ENCODE data around the gene SERAC1.
"Not testable (repeated sequence)": the region's sequence is repeated elsewhere in the genome, so short reads cannot be mapped to it uniquely, and the experiment has no call there.

SERAC1 gene

GRCh38 chr6:158168040-158168289, at the start of gene SERAC1:
Gene SERAC1, minus strand, starts transcription at chr6:158168262. Its CDS starts 9,899 bp downstream, at chr6:158158363.
- DNase-seq, result no peak

GRCh38 chr6:158213925-158214674, 46.0 kb upstream of the SERAC1 start:
- DNase-seq, result peak; percentile 82 to 85

- DNase-seq, result no peak
These were observed 43.4 kb upstream of the SERAC1 start for GRCh38 chr6:158211273-158212055.

DNA sequence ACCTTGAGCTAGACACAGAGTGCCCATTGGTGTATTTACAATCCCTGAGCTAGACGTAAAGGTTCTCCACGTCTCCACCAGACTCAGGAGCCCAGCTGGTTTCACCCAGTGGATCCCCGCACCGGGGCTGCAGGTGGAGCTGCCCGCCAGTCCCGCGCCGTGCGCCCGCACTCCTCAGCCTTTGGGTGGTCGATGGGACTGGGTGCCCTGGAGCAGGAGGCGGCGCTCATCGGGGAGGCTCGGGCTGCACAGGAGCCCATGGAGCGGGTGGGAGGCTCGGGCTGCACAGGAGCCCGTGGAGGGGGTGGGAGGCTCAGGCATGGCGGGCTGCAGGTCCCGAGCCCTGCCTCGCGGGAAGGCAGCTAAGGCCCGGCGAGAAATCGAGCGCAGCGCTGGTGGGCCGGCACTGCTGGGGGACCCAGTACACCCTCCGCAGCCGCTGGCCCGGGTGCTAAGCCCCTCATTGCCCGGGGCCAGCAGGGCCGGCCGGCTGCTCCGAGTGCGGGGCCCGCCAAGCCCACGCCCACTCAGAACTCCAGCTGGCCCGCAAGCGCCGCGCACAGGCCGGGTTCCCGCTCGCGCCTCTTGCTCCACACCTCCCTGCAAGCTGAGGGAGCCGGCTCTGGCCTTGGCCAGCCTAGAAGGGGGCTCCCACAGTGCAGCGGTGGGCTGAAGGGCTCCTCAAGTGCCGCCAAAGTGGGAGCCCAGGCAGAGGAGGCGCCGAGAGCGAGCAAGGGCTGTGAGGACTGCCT, 41.7 kb upstream of the SERAC1 start:
- not testable (repeated sequence) for DNase-seq

DNA sequence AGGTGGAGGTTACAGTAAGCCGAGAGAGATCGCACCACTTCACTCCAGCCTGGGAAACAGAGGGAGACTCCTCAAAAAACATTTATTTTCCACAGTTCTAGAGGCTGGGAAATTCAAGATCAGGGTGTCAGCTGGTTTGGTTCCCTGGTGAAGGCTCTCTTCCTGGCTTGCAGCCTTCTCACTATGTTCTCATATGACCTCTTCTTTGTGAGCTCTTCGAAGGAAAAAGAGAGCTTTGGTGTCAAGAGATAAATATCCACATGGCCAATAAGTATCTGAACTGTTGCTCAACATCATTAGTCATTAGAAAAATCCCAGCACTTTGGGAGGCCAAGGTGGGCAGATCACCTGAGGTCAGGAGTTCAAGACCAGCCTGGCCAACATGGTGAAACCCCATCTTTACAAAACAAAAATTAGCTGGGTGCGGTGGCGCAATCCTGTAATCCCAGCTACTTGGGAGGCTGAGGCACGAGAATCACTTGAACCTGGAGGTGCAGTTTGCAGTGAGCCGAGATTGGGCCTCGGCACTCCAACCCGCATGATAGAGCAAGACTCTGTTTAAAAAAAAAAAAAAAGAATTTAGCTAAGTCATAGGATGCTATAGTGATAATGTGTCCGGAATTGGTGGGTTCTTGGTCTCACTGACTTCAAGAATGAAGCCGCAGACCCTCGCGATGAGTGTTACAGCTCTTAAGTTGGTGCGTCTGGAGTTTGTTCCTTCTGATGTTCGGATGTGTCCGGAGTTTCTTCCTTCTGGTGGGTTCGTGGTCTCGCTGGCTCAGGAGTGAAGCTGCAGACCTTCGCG, 40.4 kb upstream of the SERAC1 start:
- DNase-seq, result not testable (repeated sequence)

DNA sequence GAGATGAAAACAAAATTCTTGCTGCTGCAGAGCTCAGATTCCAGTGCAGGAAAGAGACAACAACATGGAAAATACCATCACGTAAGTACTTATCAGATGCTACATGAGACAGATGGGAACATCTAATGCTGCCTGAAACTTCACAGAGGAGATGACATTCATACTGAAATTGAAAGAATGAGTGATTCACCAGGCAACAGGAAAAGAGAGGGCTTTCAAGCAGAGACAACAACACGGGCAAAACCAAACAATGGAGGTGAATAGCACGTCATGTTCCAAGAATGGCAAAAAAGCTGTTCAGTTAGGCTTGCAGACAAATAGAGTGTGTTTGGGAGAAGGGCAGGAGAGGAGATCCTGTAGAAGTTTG, 39.3 kb upstream of the SERAC1 start:
- DNase-seq, result no peak

GRCh38 chr6:158206740-158207421, 38.8 kb upstream of the SERAC1 start:
- no peak for DNase-seq

DNA sequence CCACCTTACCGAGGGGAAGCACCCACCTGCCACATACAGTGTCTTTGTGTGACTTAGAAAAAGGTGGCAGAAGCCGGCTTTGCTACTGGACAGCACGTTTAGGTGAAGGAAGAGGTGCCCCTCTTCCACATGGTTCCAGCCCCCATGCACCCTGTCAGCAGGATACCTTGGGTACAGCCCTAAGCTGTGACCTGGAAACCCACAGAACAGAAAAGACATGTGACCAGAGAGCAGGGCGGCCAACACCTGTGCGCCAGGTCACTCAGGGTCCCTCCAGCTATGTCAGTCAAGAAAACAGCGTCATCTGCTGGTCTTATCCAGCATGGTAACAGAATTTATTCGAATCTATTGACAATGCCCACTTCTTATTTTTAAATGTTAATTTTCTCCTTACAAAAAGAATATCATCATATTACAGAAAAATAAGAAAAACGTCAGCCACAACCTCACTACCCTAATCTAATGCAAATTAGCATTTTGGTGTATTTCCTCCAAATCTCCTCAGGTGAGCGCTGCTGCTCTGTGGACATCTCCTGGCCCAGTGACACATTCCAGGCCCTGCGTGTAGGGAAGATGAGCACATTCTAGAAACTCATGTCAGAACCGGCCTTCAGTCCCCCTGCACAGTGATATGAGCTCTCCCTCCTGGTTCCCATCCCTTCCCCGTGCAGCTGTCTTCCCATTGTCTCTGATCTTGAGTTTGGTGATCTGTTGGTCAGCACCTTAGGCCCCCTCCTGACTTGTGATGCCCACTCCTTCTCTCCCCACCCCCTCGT, 37.3 kb upstream of the SERAC1 start:
- no peak for DNase-seq

GRCh38 chr6:158198461-158198860, 30.4 kb upstream of the SERAC1 start:
- DNase-seq, result no peak

DNA sequence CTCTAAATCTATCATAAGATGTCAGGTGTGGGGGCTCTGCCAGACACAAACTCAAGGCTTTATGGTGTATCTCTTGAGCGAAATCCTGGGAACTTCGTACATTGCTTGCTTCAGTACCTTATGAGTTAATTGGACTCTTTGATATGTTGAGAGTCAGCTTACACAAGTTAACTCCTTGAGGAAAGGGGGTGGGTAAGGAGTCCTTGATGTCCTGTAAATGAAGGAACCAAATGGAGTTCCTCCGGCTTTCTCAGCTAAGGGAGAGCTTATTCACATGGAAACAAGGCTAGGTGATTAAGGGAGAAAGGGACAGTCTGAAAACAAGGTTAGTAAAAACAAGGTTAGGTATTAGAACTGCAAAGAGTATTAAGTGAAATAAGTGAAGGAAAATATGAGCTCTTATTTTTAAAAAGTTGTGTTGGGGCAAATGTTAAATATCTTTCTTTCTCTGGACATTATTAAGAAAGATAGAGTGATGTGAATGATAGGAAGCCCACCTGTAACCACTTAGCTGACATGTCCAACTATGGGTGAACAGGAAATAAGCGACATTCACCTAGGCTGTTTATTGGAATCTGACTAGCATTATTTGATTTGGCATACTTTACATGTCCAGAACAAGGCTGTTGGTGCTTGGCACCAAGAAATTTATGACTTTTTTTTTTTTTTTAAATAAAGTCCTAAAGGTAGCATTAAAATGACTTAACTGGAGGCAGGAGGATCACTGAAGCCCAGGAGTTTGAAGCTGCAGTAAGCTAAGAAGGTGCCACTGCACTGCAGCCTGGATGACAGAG, 26.6 kb upstream of the SERAC1 start:
- no peak for DNase-seq

- no peak for DNase-seq
These were observed 23.7 kb upstream of the SERAC1 start for GRCh38 chr6:158191761-158192160.

GRCh38 chr6:158191032-158191431, 23.0 kb upstream of the SERAC1 start:
- no peak for DNase-seq

- no peak for DNase-seq
These were observed 20.5 kb upstream of the SERAC1 start for GRCh38 chr6:158188591-158188990.

DNA sequence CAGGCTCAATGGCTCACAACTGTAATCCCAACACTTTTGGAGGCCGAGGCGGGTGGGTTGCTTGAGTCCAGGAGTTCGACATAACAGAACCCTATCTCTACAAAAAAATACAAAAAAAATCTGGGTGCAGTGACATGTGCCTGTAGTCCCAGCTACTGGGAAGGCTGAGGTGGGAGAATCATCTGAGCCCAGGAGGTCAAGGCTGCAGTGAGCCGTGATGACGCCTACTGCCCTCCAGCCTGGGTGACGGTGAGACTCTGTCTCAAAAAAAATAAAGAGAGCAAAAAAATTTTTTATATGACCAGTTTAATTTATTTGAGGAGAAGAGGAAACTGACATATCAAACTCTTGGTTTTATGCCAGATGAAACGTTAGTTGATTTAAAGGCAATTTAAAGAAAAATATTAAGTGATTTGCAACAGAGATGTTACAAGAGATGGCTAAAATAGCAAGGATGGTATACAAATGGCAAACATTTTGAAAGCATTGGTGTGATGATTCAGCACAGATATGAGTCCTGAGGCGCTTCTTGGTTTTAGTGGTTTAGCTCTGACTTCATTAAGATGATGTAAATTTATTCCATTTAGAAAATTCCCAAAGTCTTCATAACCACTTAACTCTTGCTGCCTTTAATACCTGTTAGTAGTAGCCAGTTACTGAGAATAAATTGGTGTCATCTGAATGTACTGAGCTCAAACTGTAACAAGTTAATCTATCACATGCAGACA, 17.8 kb upstream of the SERAC1 start:
- no peak for DNase-seq

GRCh38 chr6:158184608-158185007, 16.5 kb upstream of the SERAC1 start:
- no peak for DNase-seq

DNA sequence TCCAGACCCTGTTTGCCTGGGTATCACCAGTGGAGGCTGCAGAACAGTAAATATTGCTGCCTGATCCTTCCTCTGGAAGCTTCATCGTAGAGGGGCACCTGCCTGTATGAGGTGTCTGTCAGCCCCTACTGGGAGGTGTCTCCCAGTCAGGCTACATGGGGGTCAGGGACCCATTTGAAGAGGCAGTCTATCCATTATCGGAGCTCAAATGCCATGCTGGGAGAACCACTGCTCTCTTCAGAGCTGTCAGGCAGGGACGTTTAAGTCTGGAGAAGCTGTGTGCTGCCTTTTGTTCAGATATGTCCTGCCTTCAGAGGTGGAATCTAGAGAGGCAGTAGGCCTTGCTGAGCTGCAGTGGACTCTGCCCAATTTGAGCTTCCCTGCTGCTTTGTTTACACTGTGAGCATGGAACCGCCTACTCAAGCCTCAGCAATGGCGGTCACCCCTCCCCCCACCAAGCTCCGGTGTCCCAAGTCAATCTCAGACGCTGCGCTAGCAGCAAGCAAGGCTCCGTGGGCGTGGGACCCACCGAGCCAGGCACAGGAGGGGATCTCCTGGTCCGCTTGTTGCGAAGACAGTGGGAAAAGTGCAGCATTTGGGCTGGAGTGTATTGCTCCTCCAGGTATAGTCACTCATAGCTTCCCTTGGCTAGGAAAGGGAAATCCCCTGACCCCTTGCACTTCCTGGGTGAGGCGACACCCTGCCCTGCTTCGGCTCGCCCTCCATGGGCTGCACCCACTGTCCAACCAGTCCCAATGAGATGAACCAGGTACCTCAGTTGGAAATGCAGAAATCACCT, 15.3 kb upstream of the SERAC1 start:
- not testable (repeated sequence) for DNase-seq

- DNase-seq, result not testable (repeated sequence)
These were observed 9.7 kb upstream of the SERAC1 start for GRCh38 chr6:158177712-158178111.

DNA sequence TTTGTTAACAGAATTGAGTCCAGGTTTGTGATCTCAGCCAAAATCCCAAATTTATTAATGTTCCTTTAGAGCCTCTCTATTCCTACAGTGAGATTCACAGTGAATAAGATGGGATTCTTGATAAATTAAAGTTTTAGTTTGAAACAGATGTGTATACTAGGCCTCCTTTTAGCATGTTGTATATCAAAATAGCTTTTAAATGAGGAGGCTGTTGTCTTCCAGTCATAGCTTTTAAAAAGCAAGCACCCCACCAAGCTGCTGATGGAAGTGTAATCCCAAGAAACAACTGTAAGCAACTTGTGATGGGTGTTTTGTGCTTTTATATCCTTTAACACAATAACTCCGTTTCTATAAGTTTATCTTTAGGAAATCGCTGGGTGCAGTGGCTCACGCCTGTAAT, 7.0 kb upstream of the SERAC1 start:
- no peak for DNase-seq

DNA sequence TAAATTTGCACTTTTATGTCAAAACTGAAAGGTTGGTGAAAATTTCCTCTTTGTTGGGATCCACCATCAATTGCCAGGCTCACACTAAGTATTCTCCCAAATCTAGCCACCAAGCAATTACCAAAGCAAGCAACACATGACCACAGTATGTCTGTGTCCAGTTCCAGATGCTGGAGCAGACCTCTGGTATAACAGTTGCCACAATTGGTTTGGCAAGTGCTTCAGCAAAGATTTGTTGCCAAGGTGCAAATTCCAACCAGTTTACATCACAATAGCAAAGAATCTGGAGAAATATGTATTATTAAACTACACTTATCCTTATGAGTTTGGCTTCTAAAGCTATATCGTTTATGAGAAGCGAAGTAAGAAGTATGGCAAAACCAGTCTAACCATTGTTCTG, 6.5 kb upstream of the SERAC1 start:
- no peak for DNase-seq
